ENCODE results near the gene PRKAG2. TPM values are rescaled to one million over a fixed set of nuclear protein-coding genes. Genes with fewer than 3 reads are reported as not detected.

The PRKAG2 gene
- total RNA-seq, 4 donors from 2014 or later, result 7.5 to 14.3 (median 12.2) TPM

DNA sequence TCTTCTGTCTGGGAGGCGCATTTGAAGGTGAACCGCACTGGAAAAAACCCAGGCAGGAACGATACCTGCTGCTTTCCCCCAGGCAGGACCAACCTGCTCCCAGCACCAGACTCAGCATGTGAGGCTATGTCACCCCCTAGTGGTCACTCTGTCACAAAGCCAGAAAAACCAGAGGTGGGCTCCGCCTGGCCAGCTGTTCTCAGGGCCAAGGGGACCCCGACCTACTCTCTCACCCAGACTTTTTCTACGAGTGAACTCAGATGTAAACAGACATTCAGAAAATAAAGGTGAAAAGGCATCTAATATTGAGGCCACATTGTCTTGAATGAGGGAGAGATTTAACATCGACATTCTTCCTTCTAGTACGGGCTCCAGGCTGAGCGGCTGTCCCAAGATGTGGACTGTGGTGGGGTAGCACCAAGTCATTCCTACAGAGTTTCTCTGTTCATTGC, 117.3 kb downstream of the PRKAG2 start:
- no peak for TF ChIP-seq POLR2A (IDR thresholded peaks at IDR 0.05)
- TF ChIP-seq, protein P1, sequence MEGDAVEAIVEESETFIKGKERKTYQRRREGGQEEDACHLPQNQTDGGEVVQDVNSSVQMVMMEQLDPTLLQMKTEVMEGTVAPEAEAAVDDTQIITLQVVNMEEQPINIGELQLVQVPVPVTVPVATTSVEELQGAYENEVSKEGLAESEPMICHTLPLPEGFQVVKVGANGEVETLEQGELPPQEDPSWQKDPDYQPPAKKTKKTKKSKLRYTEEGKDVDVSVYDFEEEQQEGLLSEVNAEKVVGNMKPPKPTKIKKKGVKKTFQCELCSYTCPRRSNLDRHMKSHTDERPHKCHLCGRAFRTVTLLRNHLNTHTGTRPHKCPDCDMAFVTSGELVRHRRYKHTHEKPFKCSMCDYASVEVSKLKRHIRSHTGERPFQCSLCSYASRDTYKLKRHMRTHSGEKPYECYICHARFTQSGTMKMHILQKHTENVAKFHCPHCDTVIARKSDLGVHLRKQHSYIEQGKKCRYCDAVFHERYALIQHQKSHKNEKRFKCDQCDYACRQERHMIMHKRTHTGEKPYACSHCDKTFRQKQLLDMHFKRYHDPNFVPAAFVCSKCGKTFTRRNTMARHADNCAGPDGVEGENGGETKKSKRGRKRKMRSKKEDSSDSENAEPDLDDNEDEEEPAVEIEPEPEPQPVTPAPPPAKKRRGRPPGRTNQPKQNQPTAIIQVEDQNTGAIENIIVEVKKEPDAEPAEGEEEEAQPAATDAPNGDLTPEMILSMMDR (IDR thresholded peaks at IDR 0.05), result no peak
- intact Hi-C loops (cut with DNase I; ENCODE audit: low total_unique reads), result loop anchor here (10.0 kb wide), 3 partner anchors 135 to 445 kb away; no protein-coding TSS in a partner anchor
- 50 to 55% methylated on average over 9 of the region's 9 CpGs for WGBS, 2 donors
- peak in 1 of 2 donors; percentile 37 for DNase-seq (ENCODE audit: low spot score in 2 of 2)
- no peak overlapping the region for H3K4me3 ChIP-seq (ENCODE audit: low read depth, poor library complexity, severe bottlenecking)

DNA sequence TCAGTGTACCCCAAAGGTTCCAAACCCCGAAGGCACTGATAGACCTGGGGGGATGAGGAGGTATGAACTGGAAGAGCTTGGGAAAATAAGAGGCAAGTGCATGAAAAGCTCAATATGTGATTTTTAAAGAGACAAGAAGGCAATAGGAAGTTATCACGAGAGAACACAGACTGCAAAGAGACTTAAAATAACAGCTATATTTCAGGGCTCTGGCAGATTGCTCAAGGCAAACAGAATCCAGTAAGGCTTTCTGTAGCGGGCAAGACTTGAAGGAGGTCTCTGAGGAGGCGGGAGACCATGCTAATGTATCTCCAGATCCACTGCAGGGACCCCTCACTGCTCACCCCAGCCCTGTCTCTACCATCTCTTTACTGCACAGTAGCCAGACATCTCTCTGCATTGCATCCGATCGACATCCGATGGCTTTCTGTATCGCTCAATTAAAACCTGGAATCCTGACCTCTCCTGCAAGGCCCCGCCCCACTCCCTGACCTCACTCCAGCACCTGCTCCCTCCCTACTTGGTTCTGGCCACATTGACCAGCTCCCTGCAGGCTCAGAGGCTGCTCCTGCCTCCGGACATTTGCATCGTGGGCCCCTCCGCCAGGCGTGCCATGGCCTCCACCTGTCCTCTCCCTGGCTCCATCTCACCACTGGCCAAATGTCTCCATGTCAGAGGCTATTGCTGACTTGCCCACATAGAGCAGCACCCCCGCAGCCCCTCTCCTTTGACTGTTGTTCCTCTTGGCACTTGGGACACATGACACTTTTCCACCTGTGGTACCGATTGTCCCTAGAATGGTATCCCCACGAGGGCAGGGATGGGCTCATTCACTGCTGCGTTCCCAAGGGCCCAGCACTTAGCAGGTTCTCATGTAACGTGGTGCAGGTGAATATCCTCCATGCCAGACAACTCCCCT, 118.0 kb downstream of the PRKAG2 start:
- DNase-seq (ENCODE audit: low spot score in 2 of 2), result no peak
- WGBS, 2 donors, result 85 to 87% methylated on average over 18 of the region's 18 CpGs
- intact Hi-C loops (cut with DNase I; ENCODE audit: low total_unique reads), result loop anchor here (10.0 kb wide), 3 partner anchors 134 to 444 kb away; no protein-coding TSS in a partner anchor
- TF ChIP-seq, protein P1 (IDR thresholded peaks at IDR 0.05), result no peak
- TF ChIP-seq POLR2A (IDR thresholded peaks at IDR 0.05), result no peak
- no peak overlapping the region for H3K4me3 ChIP-seq (ENCODE audit: low read depth, poor library complexity, severe bottlenecking)

DNA sequence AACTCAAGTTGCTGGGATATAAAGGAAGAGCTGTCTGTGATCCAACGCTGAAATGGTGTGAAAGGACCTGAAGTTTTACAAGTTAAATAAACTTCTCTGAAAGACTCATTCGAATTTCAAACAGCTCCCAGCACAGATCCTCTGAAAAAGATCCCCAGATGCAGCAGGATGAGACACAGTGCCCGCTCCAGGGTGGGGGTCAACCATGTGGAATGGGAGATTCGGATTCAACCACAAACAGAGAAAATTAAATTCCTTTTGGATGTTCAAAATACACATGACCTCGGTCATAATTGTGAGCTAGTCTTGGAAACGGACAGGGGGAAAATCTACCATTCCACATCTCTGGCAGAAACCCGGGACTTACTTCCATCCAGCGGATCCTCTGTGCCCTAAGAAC, 119.6 kb downstream of the PRKAG2 start:
- no peak for TF ChIP-seq POLR2A (IDR thresholded peaks at IDR 0.05)
- TF ChIP-seq, protein P1 (IDR thresholded peaks at IDR 0.05), result no peak
- WGBS, 2 donors, result 70 to 77% methylated on average over 8 of the region's 8 CpGs
- intact Hi-C loops (cut with DNase I; ENCODE audit: low total_unique reads), result loop anchor here (10.0 kb wide), 3 partner anchors 132 to 442 kb away; no protein-coding TSS in a partner anchor
- no peak overlapping the region for H3K4me3 ChIP-seq (ENCODE audit: low read depth, poor library complexity, severe bottlenecking)
- no peak for DNase-seq (ENCODE audit: low spot score in 2 of 2)

DNA sequence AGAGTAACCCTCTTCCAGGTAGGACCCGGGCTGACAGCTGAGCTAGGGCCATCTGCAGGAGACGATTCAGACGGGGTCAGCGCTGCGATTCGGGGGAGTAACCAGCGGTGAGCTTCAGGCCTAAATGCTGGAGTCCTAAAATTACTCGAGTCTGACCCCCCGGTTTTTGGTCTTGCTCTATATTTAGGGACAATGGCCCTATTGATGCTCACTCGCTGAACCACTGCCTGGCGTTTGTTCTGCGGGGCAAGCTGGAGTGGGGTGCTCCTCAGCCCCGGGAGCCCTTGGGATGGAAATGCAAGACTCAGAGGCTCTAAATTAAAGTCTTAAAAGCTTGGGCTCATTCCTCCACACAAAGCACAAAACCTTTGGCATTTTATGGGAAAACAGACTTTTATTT, 120.0 kb downstream of the PRKAG2 start:
- 81 to 83% methylated on average over 13 of the region's 13 CpGs for WGBS, 2 donors
- intact Hi-C loops (cut with DNase I; ENCODE audit: low total_unique reads), result loop anchor here (10.0 kb wide), 3 partner anchors 132 to 442 kb away; no protein-coding TSS in a partner anchor
- no peak overlapping the region for H3K4me3 ChIP-seq (ENCODE audit: low read depth, poor library complexity, severe bottlenecking)
- DNase-seq (ENCODE audit: low spot score in 2 of 2), result no peak
- TF ChIP-seq POLR2A (IDR thresholded peaks at IDR 0.05), result no peak
- TF ChIP-seq, protein P1 (IDR thresholded peaks at IDR 0.05), result no peak

DNA sequence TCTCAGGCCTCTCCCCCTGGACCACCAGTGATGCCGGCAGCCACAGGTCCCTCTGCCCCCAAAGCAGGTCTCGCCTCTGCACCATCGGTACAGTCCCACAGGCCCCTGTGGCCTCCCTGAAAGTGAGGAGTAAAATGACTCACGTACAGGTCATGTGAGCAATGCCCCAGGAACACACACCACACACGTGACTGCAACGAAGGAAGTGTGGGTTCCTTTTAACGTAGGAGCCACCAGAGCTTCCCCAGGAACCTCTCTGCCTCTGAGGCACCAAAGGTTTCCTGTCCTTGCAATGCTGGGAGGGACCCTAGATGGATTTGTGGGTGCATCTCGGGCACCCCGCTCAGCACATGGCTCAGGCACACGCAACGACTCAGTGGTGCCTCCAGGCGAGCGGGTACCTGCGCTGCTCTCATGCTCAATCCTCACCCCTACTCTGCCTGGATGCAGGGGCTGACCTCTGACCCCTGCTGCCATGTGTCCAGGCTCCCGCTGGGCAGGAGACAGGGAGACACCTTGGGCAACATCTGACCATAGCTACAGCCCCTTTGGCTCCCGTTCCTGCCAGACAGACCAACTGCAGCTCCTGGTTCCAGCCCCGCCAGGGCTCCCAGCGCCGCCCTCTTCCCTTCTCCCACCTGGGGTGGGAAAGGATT, 120.7 kb downstream of the PRKAG2 start:
- intact Hi-C loops (cut with DNase I; ENCODE audit: low total_unique reads), result loop anchor here (10.0 kb wide), 3 partner anchors 131 to 441 kb away; no protein-coding TSS in a partner anchor
- H3K4me3 ChIP-seq (ENCODE audit: low read depth, poor library complexity, severe bottlenecking), result no peak overlapping the region
- no peak for TF ChIP-seq POLR2A (IDR thresholded peaks at IDR 0.05)
- TF ChIP-seq, protein P1 (IDR thresholded peaks at IDR 0.05), result no peak
- WGBS, 2 donors, result 79 to 80% methylated on average over 19 of the region's 19 CpGs
- no peak for DNase-seq (ENCODE audit: low spot score in 2 of 2)

All from lower leg skin (tissue), 4 donors.